Common myeloid progenitor, CD34-positive (primary cell): ENCODE results near the gene ACTL9.
A peak's percentile ranks its signal among the peaks of the same experiment; 100 is the strongest.

ENCODE experiments used
- CTCF ChIA-PET: fragments of 350-600 bp; sonication (Branson Sonifier 250); formaldehyde crosslinking; loops from one replicate; lab custom pipeline; 2021; ENCODE audit warnings: antibody characterized with exemption; lab: Charles Lee
- POLR2A ChIA-PET: fragments of 350-600 bp; sonication (Branson Sonifier 250); formaldehyde crosslinking; loops from one replicate; lab custom pipeline; 2021; ENCODE audit warnings: antibody characterized with exemption; lab: Charles Lee
- DNase-seq, 3 donors: peaks; one replicate each; pipeline versions ENCODE4 v3.0.0 to v3.0.0-alpha.2; 2013
- H3K27ac ChIP-seq, 2 experiments: 1 replicate in 1 of 2; 2 replicates in 1 of 2; pipeline ENCODE4 v1.7.0; 2013; ENCODE audit warnings: inconsistent platforms in 2 of 2, low read length in 2 of 2, mild to moderate bottlenecking in 2 of 2, low read depth in 1 of 2, moderate library complexity in 1 of 2; ENCODE audit not compliant: severe bottlenecking in 2 of 2, insufficient read depth in 1 of 2, poor library complexity in 1 of 2
- H3K27me3 ChIP-seq, 5 experiments: replicated peaks in 2 of 5; 1 replicate in 3 of 5; 2 replicates in 2 of 5; pipeline versions ENCODE4 v1.6.1 to v1.7.0; 2013; ENCODE audit warnings: low read length in 4 of 5, mild to moderate bottlenecking in 2 of 5, moderate library complexity in 2 of 5, inconsistent platforms in 1 of 5; ENCODE audit not compliant: insufficient read depth in 5 of 5, control insufficient read depth in 4 of 5
- H3K36me3 ChIP-seq, 4 experiments: 1 replicate in 2 of 4; 2 replicates in 2 of 4; pipeline versions ENCODE4 v1.6.1 to v1.7.0; 2013; ENCODE audit warnings: low read length in 3 of 4, control low read depth in 1 of 4, mild to moderate bottlenecking in 1 of 4; ENCODE audit not compliant: control insufficient read depth in 4 of 4, insufficient read depth in 4 of 4
- H3K4me1 ChIP-seq, 4 experiments: 1 replicate in 3 of 4; 2 replicates in 1 of 4; pipeline versions ENCODE4 v1.6.1 to v1.7.1; 2013; ENCODE audit warnings: low read length in 3 of 4, mild to moderate bottlenecking in 3 of 4, control low read depth in 1 of 4, inconsistent platforms in 1 of 4, moderate library complexity in 1 of 4; ENCODE audit not compliant: control insufficient read depth in 4 of 4, insufficient read depth in 4 of 4; ENCODE audit errors: control extremely low read depth in 1 of 4
- H3K4me3 ChIP-seq, 7 experiments: 1 replicate in 4 of 7; 2 replicates in 3 of 7; pipeline versions ENCODE4 v1.5.1 to v1.7.0; 2013; ENCODE audit warnings: mild to moderate bottlenecking in 7 of 7, low read length in 6 of 7, moderate library complexity in 6 of 7, inconsistent platforms in 2 of 7, low read depth in 2 of 7, control low read depth in 1 of 7; ENCODE audit not compliant: insufficient read depth in 4 of 7, control insufficient read depth in 1 of 7; ENCODE audit errors: extremely low read depth in 1 of 7
- H3K9me3 ChIP-seq, 5 experiments: 1 replicate in 4 of 5; 2 replicates in 1 of 5; pipeline versions ENCODE4 v1.6.1 to v1.7.1; 2013; ENCODE audit warnings: low read length in 4 of 5, mild to moderate bottlenecking in 2 of 5, inconsistent platforms in 1 of 5, low read depth in 1 of 5, moderate library complexity in 1 of 5; ENCODE audit not compliant: control insufficient read depth in 4 of 5, insufficient read depth in 2 of 5; ENCODE audit errors: control extremely low read depth in 1 of 5
- WGBS: methylation state at CpG from one replicate; pipeline ENCODE4 v1.1.5; 2013; ENCODE audit not compliant: insufficient coverage; 5-methylcytosine and 5-hydroxymethylcytosine counted together

Gene ACTL9

GRCh38 chr19:8680676-8681344, 17.8 kb downstream of the ACTL9 start:
- ChIA-PET CTCF (interaction anchor here (1.6 kb wide), 1 partner anchor 27 kb away, joined by 5 read pairs; no protein-coding TSS in a partner anchor), POLR2A (no interaction called here)
- no peaks in the 10 kb centered on the region for H3K36me3 ChIP-seq
- no peak for DNase-seq
- peaks cover 0 to 4% (median 0%) of the 10 kb centered on the region in 5 experiments for H3K27me3 ChIP-seq
- WGBS = 76% methylated on average over 2 of the region's 5 CpGs
- H3K4me3 ChIP-seq = no peak overlapping the region
- no peak overlapping the region for H3K27ac ChIP-seq
- peaks cover 0 to 19% (median 2%) of the 10 kb centered on the region in 4 experiments for H3K4me1 ChIP-seq
- peaks cover 0 to 7% (median 4%) of the 10 kb centered on the region in 5 experiments for H3K9me3 ChIP-seq

GRCh38 chr19:8678244-8678807, 20.3 kb downstream of the ACTL9 start:
- CTCF ChIA-PET = no interaction called here

GRCh38 chr19:8675066-8675465, 23.5 kb downstream of the ACTL9 start:
- ChIA-PET CTCF (interaction anchor here (1.2 kb wide), 1 partner anchor 21 kb away, joined by 3 read pairs; no protein-coding TSS in a partner anchor), POLR2A (no interaction called here)
- peaks cover 8 to 31% (median 22%) of the 10 kb centered on the region in 4 experiments for H3K4me1 ChIP-seq
- H3K27me3 ChIP-seq = peaks cover 0 to 4% (median 0%) of the 10 kb centered on the region in 5 experiments
- DNase-seq = no peak
- no peak overlapping the region for H3K4me3 ChIP-seq
- no peak overlapping the region for H3K27ac ChIP-seq
- H3K36me3 ChIP-seq = no peaks in the 10 kb centered on the region
- H3K9me3 ChIP-seq = no peaks in the 10 kb centered on the region
- WGBS = 100% methylated on average over 3 of the region's 3 CpGs

More at GRCh38 chr19:8678244-8678807, 20.3 kb downstream of the ACTL9 start:
- no peak overlapping the region for H3K4me3 ChIP-seq
- H3K27ac ChIP-seq = no peak overlapping the region
- peaks cover 0 to 7% (median 4%) of the 10 kb centered on the region in 5 experiments for H3K9me3 ChIP-seq
- peaks cover 0 to 4% (median 0%) of the 10 kb centered on the region in 5 experiments for H3K27me3 ChIP-seq
- H3K4me1 ChIP-seq = peaks cover 0 to 2% (median 1%) of the 10 kb centered on the region in 4 experiments
- no peaks in the 10 kb centered on the region for H3K36me3 ChIP-seq
- no peak for DNase-seq
- POLR2A ChIA-PET = no interaction called here

GRCh38 chr19:8673276-8673891, 25.2 kb downstream of the ACTL9 start:
- WGBS = 80% methylated on average over 4 of the region's 6 CpGs
- Histone ChIP-seq H3K27me3 (peaks cover 0 to 4% (median 0%) of the 10 kb centered on the region in 5 experiments), H3K4me1 (peaks cover 8 to 40% (median 29%) of the 10 kb centered on the region in 4 experiments), H3K36me3 (no peaks in the 10 kb centered on the region), H3K27ac (no peak overlapping the region), H3K9me3 (peaks cover 0 to 2% (median 0%) of the 10 kb centered on the region in 5 experiments), H3K4me3 (no peak overlapping the region)
- CTCF ChIA-PET = interaction anchor here (0.8 to 1.4 kb wide), 6 partner anchors 16 to 31 kb away, joined by 3 to 5 read pairs (median 4); no protein-coding TSS in a partner anchor
- POLR2A ChIA-PET = interaction anchor here (0.6 kb wide), 1 partner anchor 30 kb away, joined by 3 read pairs; no protein-coding TSS in a partner anchor
- peak in 2 of 3 donors; percentile 15 to 36 for DNase-seq

- ChIA-PET CTCF (interaction anchor here (1.0 to 4.0 kb wide), 2 partner anchors 14 to 27 kb away, joined by 3 to 15 read pairs; no protein-coding TSS in a partner anchor), POLR2A (interaction anchor here (0.8 to 1.2 kb wide), 2 partner anchors 9 to 13 kb away, joined by 3 to 4 read pairs; no protein-coding TSS in a partner anchor)
- WGBS = 39% methylated on average over 5 of the region's 9 CpGs
- Histone ChIP-seq H3K4me3 (peak overlapping the region in 3 of 7 experiments; percentile 7 to 51 (median 41)), H3K27ac (no peak overlapping the region), H3K9me3 (peaks cover 0 to 2% (median 0%) of the 10 kb centered on the region in 5 experiments), H3K36me3 (no peaks in the 10 kb centered on the region), H3K27me3 (no peaks in the 10 kb centered on the region), H3K4me1 (peaks cover 8 to 64% (median 54%) of the 10 kb centered on the region in 4 experiments)
- no peak for DNase-seq
Observed at GRCh38 chr19:8666814-8667405, 31.7 kb downstream of the ACTL9 start.

- peaks cover 6 to 52% (median 41%) of the 10 kb centered on the region in 4 experiments for H3K4me1 ChIP-seq
- H3K4me3 ChIP-seq = no peak overlapping the region
- POLR2A ChIA-PET = no interaction called here
- 100% methylated on average over 2 of the region's 3 CpGs for WGBS
- DNase-seq = no peak
- H3K36me3 ChIP-seq = no peaks in the 10 kb centered on the region
- peaks cover 0 to 2% (median 0%) of the 10 kb centered on the region in 5 experiments for H3K9me3 ChIP-seq
- CTCF ChIA-PET = interaction anchor here (0.9 to 4.0 kb wide), 6 partner anchors 10 to 50 kb away, joined by 3 to 15 read pairs (median 4); no protein-coding TSS in a partner anchor
- no peak overlapping the region for H3K27ac ChIP-seq
- no peaks in the 10 kb centered on the region for H3K27me3 ChIP-seq
Observed at GRCh38 chr19:8665468-8666213, 33.0 kb downstream of the ACTL9 start.
